BE2C (cell line): Measurements from ENCODE around the gene KLF11.

Experiments
- DNase-seq: peaks from one replicate; pipeline ENCODE4 v3.0.0-alpha.2; 2020
- H3K27me3 ChIP-seq: fragments of 250-450 bp; sonication (Bioruptor Pico); 2 replicates; pipeline ENCODE4 v1.5.1; 2020; ENCODE audit warnings: mild to moderate bottlenecking
- H3K36me3 ChIP-seq: fragments of 250-450 bp; sonication (Bioruptor Pico); 2 replicates; pipeline ENCODE4 v1.5.1; 2020; ENCODE audit warnings: mild to moderate bottlenecking
- H3K4me1 ChIP-seq: fragments of 250-450 bp; sonication (Bioruptor Pico); 2 replicates; pipeline ENCODE4 v1.5.1; 2020
- H3K4me3 ChIP-seq: 2 replicates; pipeline ENCODE4 v1.5.1; 2011; ENCODE audit warnings: low read depth, low read length
- H3K9me3 ChIP-seq: fragments of 250-450 bp; sonication (Bioruptor Pico); 2 replicates; pipeline ENCODE4 v1.5.1; 2020
- CTCF ChIP-seq: IDR thresholded peaks from 2 replicates; pipeline ENCODE4 v1.5.1; 2012; ENCODE audit warnings: mild to moderate bottlenecking, low read depth, low read length

The KLF11 gene

GRCh38 chr2:10054424-10054823, 11.1 kb downstream of the KLF11 start:
- H3K4me3 ChIP-seq: no peak overlapping the region
- 0 out of 2 replicates have a peak, but pooled peaks cover 5% of the 10 kb centered on the region for H3K36me3 ChIP-seq
- DNase-seq: no peak
- H3K4me1 ChIP-seq: peaks cover 4% of the 10 kb centered on the region; the same call in 1 of the 2 replicates
- peak; percentile 16; the same call in 1 of the 2 replicates for TF ChIP-seq CTCF
- no peaks in the 10 kb centered on the region for H3K27me3 ChIP-seq
- no peaks in the 10 kb centered on the region for H3K9me3 ChIP-seq

- Histone ChIP-seq H3K27me3 (no peaks in the 10 kb centered on the region), H3K4me1 (peaks cover 3% of the 10 kb centered on the region; the same call in 1 of the 2 replicates), H3K4me3 (no peak overlapping the region), H3K36me3 (0 out of 2 replicates have a peak, but pooled peaks cover 5% of the 10 kb centered on the region), H3K9me3 (no peaks in the 10 kb centered on the region)
- DNase-seq: no peak
- no peak for TF ChIP-seq CTCF
Observed at GRCh38 chr2:10054976-10055375, 11.6 kb downstream of the KLF11 start.

- H3K27me3 ChIP-seq: no peaks in the 10 kb centered on the region
- TF ChIP-seq CTCF: no peak
- no peak overlapping the region for H3K4me3 ChIP-seq
- 0 out of 2 replicates have a peak, but pooled peaks cover 5% of the 10 kb centered on the region for H3K36me3 ChIP-seq
- peaks cover 7% of the 10 kb centered on the region; the same call in 1 of the 2 replicates for H3K4me1 ChIP-seq
- DNase-seq: no peak
- H3K9me3 ChIP-seq: no peaks in the 10 kb centered on the region
Observed at GRCh38 chr2:10056439-10056838, 13.1 kb downstream of the KLF11 start.

- no peak for DNase-seq
- H3K9me3 ChIP-seq: no peaks in the 10 kb centered on the region
- peaks cover 7% of the 10 kb centered on the region; the same call in 1 of the 2 replicates for H3K4me1 ChIP-seq
- H3K27me3 ChIP-seq: no peaks in the 10 kb centered on the region
- H3K4me3 ChIP-seq: no peak overlapping the region
- H3K36me3 ChIP-seq: 0 out of 2 replicates have a peak, but pooled peaks cover 5% of the 10 kb centered on the region
- TF ChIP-seq CTCF: no peak
Observed at GRCh38 chr2:10057231-10058107, 14.1 kb downstream of the KLF11 start.

GRCh38 chr2:10058251-10059015, 15.1 kb downstream of the KLF11 start:
- H3K27me3 ChIP-seq: no peaks in the 10 kb centered on the region
- peaks cover 7% of the 10 kb centered on the region; the same call in 1 of the 2 replicates for H3K4me1 ChIP-seq
- no peak for DNase-seq
- no peaks in the 10 kb centered on the region for H3K9me3 ChIP-seq
- H3K36me3 ChIP-seq: 0 out of 2 replicates have a peak, but pooled peaks cover 1% of the 10 kb centered on the region
- no peak overlapping the region for H3K4me3 ChIP-seq
- no peak for TF ChIP-seq CTCF
